Measurements from ENCODE around the gene TIMM8B. TPM values are rescaled to one million over a fixed set of nuclear protein-coding genes. Genes with fewer than 3 reads are reported as not detected.

The TIMM8B gene
- total and polyA plus RNA-seq, 10 of the 15 experiments (the other 5 are each of a cell fraction or from before 2014, with no cell fraction given) = 64.9 to 271 (median 139) TPM

- H3K27me3 ChIP-seq (replicated peaks in 1 of 2; ENCODE audit: control insufficient read depth in 2 of 2, insufficient read depth in 2 of 2, low read length in 1 of 2) = no peaks in the 10 kb centered on the region
- POLR2A ChIA-PET = interaction anchor here (0.6 kb wide), 1 partner anchor 8 kb away, joined by 3 read pairs; no protein-coding TSS in a partner anchor
- DNase-seq (ENCODE audit: low read depth, low spot score) = no peak
- TF ChIP-seq ZNF384 (IDR thresholded peaks at IDR 0.05; ENCODE audit: borderline replicate concordance, low read depth, low read length) = no peak
- TF ChIP-seq, protein P1, sequence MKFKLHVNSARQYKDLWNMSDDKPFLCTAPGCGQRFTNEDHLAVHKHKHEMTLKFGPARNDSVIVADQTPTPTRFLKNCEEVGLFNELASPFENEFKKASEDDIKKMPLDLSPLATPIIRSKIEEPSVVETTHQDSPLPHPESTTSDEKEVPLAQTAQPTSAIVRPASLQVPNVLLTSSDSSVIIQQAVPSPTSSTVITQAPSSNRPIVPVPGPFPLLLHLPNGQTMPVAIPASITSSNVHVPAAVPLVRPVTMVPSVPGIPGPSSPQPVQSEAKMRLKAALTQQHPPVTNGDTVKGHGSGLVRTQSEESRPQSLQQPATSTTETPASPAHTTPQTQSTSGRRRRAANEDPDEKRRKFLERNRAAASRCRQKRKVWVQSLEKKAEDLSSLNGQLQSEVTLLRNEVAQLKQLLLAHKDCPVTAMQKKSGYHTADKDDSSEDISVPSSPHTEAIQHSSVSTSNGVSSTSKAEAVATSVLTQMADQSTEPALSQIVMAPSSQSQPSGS (IDR thresholded peaks at IDR 0.05; ENCODE audit: low read length) = no peak
- TF ChIP-seq, protein P2, sequence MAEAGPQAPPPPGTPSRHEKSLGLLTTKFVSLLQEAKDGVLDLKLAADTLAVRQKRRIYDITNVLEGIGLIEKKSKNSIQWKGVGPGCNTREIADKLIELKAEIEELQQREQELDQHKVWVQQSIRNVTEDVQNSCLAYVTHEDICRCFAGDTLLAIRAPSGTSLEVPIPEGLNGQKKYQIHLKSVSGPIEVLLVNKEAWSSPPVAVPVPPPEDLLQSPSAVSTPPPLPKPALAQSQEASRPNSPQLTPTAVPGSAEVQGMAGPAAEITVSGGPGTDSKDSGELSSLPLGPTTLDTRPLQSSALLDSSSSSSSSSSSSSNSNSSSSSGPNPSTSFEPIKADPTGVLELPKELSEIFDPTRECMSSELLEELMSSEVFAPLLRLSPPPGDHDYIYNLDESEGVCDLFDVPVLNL (IDR thresholded peaks at IDR 0.05; ENCODE audit: low read depth, low read length) = no peak
- no peak for TF ChIP-seq ESRRA (IDR thresholded peaks at IDR 0.05; ENCODE audit: low read length)
- TF ChIP-seq SRF (IDR thresholded peaks at IDR 0.05; ENCODE audit: low read depth in 2 of 2, low read length in 2 of 2) = no peak
- TF ChIP-seq FOXM1 (IDR thresholded peaks at IDR 0.05; ENCODE audit: low read depth, low read length) = no peak
- no peak for TF ChIP-seq LARP7 (IDR thresholded peaks at IDR 0.05)
- TF ChIP-seq SMAD5 (IDR thresholded peaks at IDR 0.05; ENCODE audit: low read depth) = no peak
- no peak for TF ChIP-seq ZBTB40 (IDR thresholded peaks at IDR 0.05; ENCODE audit: borderline replicate concordance)
- TF ChIP-seq, protein P3, sequence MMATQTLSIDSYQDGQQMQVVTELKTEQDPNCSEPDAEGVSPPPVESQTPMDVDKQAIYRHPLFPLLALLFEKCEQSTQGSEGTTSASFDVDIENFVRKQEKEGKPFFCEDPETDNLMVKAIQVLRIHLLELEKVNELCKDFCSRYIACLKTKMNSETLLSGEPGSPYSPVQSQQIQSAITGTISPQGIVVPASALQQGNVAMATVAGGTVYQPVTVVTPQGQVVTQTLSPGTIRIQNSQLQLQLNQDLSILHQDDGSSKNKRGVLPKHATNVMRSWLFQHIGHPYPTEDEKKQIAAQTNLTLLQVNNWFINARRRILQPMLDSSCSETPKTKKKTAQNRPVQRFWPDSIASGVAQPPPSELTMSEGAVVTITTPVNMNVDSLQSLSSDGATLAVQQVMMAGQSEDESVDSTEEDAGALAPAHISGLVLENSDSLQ (IDR thresholded peaks at IDR 0.05) = no peak
- TF ChIP-seq MTA2 (IDR thresholded peaks at IDR 0.05; ENCODE audit: low read depth) = no peak
- no peak for TF ChIP-seq TBL1XR1 (IDR thresholded peaks at IDR 0.05; ENCODE audit: low read depth, low read length)
- TF ChIP-seq GATAD2B (conservative IDR thresholded peaks at IDR 0.05; ENCODE audit: low read depth) = no peak
- TF ChIP-seq NBN (IDR thresholded peaks at IDR 0.05) = no peak
- no peak for TF ChIP-seq STAT3 (IDR thresholded peaks at IDR 0.05; ENCODE audit: low read depth, low read length)
- TF ChIP-seq CHD1 (IDR thresholded peaks at IDR 0.05; ENCODE audit: low read depth, low read length) = no peak
- no peak for ATAC-seq
- intact Hi-C loops (cut with micrococcal nuclease; ENCODE audit: unreplicated experiment) = no loop called here
- no peaks in the 10 kb centered on the region for H3K79me2 ChIP-seq (ENCODE audit: control insufficient read depth, insufficient read depth, low read length)
- no peaks in the 10 kb centered on the region; the same call in 2 of the 3 replicates for H3K9me3 ChIP-seq (replicated peaks; ENCODE audit: control insufficient read depth, insufficient read depth, low read length)
- CTCF ChIA-PET = interaction anchor here (2.0 kb wide), 1 partner anchor 9 kb away, joined by 23 read pairs; no protein-coding TSS in a partner anchor
- no TSS peak for BruUV-seq (replicated peaks)
- FAIRE-seq = no peak
- SMC1A ChIA-PET (ENCODE audit: uncharacterized antibody, unreplicated experiment) = interaction anchor here (0.8 to 1.2 kb wide), 5 partner anchors 9 to 192 kb away, joined by 3 to 6 read pairs (median 4); no protein-coding TSS in a partner anchor
- no peaks in the 10 kb centered on the region for H3K36me3 ChIP-seq (ENCODE audit: control insufficient read depth in 2 of 2, insufficient read depth in 2 of 2, low read length in 1 of 2)
- 88% methylated on average over 5 of the region's 5 CpGs for WGBS (ENCODE audit: insufficient coverage, insufficient replicate concordance, low lambda C conversion rate, missing lambda C conversion rate)
- no peak overlapping the region for H3K4me2 ChIP-seq (ENCODE audit: control insufficient read depth, insufficient read depth)
- no peak overlapping the region for H2AFZ ChIP-seq (ENCODE audit: control insufficient read depth, low read depth, low read length)
- H3K4me1 ChIP-seq (ENCODE audit: control insufficient read depth, insufficient read depth, low read length) = peaks cover 10% of the 10 kb centered on the region
- RAD21 ChIA-PET (ENCODE audit: unreplicated experiment) = interaction anchor here (0.8 kb wide), 1 partner anchor 157 kb away, joined by 4 read pairs; no protein-coding TSS in a partner anchor
- in situ Hi-C loops (cut with MboI) = no loop called here
- H4K20me1 ChIP-seq (ENCODE audit: control insufficient read depth, insufficient read depth) = no peaks in the 10 kb centered on the region
- H3K27ac ChIP-seq (ENCODE audit: control insufficient read depth, insufficient read depth) = no peak overlapping the region
- H3K4me3 ChIP-seq = no peak overlapping the region
- H3K9ac ChIP-seq (ENCODE audit: control insufficient read depth, insufficient read depth, low read length) = no peak overlapping the region
Measured at GRCh38 chr11:112121981-112122615, 35.5 kb upstream of the TIMM8B start.
